ENCODE measurements around the gene SERPINB8.

SERPINB8 gene

DNA sequence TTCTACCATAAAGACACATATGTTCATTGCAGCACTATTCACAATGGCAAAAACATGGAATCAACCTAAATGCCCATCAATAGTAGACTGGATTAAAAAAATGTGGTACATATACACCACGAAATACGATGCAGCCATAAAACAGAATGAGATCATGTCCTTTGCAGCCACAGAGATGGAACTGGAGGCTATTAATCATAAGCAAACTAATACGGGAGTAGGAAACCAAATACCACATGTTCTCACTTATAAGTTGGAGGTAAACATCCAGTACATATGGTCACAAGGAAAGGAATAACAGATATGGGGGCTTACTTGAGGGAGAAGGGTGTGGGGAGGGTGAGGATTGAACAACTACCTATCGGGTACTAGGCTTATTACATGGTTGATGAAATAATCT is 13.1 kb upstream of the SERPINB8 start:
- H3K4me3 ChIP-seq (ENCODE audit: low read length): no peak overlapping the region
- TF ChIP-seq, protein P1, sequence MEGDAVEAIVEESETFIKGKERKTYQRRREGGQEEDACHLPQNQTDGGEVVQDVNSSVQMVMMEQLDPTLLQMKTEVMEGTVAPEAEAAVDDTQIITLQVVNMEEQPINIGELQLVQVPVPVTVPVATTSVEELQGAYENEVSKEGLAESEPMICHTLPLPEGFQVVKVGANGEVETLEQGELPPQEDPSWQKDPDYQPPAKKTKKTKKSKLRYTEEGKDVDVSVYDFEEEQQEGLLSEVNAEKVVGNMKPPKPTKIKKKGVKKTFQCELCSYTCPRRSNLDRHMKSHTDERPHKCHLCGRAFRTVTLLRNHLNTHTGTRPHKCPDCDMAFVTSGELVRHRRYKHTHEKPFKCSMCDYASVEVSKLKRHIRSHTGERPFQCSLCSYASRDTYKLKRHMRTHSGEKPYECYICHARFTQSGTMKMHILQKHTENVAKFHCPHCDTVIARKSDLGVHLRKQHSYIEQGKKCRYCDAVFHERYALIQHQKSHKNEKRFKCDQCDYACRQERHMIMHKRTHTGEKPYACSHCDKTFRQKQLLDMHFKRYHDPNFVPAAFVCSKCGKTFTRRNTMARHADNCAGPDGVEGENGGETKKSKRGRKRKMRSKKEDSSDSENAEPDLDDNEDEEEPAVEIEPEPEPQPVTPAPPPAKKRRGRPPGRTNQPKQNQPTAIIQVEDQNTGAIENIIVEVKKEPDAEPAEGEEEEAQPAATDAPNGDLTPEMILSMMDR (conservative IDR thresholded peaks at IDR 0.05; ENCODE audit: low read length): no peak

DNA sequence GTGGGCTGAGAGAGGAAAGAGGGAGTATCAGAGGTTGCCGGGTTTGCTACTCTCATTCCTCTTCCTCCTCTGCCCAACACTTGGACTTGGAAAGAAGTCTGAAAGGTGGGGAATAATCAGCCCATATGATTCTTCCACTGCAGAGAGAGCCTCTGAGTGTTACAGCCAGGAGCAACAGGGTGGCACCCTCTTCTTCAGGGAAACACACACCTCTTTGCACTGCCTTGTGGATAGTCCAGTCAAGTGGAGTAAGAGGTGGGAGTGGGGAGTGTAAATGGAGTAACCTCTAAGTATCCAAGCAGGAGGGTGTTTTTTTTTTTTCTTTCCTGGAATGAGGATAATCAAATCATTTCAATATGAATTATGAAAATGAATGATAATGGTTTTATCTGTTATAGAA is 9.0 kb upstream of the SERPINB8 start:
- no peak for DNase-seq (ENCODE audit: low read depth)
- H3K4me3 ChIP-seq (ENCODE audit: low read length): no peak overlapping the region
- TF ChIP-seq, protein P1 (conservative IDR thresholded peaks at IDR 0.05; ENCODE audit: low read length): no peak

More for the DNA sequence above, 13.1 kb upstream of the SERPINB8 start:
- peak; percentile 23 for DNase-seq (ENCODE audit: low read depth)

DNA sequence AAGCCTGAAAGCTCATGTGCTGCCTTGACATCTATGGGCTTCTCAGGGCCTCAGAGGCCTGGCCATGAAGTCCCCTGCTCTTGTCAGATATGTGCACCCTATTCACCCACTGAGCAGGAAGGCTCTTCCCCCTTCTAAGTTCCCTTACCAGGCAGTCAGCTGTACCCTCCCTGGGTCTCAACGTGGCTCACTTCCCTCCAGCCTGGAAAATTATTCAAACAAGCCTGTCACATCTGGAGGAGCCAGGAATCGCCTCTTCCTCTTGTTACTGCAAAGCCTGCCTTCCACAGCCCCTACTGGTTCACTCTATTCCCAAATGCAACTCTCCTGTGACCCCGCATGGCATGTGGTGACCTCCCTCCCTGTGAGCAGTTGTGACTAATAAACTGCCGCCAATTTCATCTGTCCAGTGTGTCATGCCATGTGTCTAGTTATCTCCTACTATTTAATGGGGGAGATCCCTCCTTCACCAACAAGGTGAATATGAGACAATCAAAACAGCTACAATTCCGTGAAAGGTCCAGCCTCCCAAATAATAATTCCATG is 8.4 kb upstream of the SERPINB8 start:
- TF ChIP-seq, protein P1 (conservative IDR thresholded peaks at IDR 0.05; ENCODE audit: low read length): no peak
- DNase-seq (ENCODE audit: low read depth): no peak
- no peak overlapping the region for H3K4me3 ChIP-seq (ENCODE audit: low read length)

DNA sequence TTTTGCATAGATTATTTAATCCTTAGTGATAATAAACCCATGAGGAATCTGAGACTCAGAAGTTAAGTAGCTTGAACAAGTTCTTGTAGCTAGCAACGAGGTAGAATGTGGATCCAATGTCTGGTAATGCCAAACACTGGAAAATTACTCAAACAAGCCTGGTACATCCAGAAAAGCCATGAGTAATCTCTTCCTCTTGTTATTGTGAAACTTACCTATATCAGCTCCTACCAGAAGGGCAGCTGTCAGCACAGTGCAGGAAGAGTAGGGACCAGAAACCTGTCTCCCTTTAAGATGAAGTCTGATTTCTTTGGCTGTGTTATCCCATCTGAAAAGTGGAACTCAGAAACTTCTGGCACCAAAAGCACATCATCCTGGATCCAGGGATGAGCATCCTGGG is 7.7 kb upstream of the SERPINB8 start:
- TF ChIP-seq, protein P1 (conservative IDR thresholded peaks at IDR 0.05; ENCODE audit: low read length): no peak
- no peak for DNase-seq (ENCODE audit: low read depth)
- no peak overlapping the region for H3K4me3 ChIP-seq (ENCODE audit: low read length)

DNA sequence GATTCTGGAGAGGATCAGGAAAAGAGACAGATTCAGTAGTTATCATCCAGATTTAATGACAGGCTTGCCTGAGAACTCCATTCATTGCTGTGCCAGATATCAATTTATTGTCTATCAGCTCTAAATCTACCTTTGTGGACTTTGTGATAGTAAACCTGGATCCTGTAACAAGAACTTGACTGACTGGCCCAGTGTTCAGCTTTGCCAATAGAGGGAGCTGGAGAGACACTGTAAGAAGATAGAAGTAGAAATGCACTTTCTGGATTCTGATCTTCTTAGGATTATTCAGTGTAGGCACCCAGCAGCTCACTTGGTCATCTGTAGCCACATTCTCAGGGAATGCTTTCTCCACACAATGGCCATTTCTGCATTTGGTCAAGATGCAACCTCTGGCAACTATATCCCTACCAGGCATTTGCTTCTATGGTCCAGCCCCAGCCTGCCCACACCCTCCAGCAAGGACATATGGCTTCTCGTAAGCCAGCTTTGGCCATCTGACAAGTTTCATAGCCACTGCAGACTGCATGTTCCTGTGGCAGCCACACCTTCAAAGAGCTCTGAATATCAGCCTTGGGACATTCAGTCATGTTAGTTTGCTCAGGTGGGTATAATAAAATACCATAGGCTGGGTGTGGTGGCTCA is 6.1 kb upstream of the SERPINB8 start:
- no peak overlapping the region for H3K4me3 ChIP-seq (ENCODE audit: low read length)
- TF ChIP-seq, protein P1 (conservative IDR thresholded peaks at IDR 0.05; ENCODE audit: low read length): peak; percentile 97
- peak; percentile 76 for DNase-seq (ENCODE audit: low read depth)

DNA sequence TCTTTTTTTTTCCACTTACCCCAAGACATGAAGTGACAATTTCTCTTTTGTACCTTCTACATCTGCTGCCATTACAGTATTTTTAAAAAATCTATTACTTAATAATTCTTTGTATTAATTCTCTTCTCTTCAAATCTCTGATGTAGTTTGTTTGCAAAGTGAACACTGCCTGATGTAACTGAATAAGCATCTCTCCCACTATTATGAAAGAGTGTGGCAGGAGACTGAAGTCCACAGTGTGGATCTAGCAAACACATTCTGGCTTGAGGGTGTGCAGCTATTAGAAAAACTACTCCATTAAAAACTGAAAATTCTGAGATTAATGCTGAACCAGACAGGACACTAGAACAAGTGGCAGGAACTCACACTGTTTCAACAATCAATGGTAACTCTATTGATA is 5.0 kb upstream of the SERPINB8 start:
- TF ChIP-seq, protein P1 (conservative IDR thresholded peaks at IDR 0.05; ENCODE audit: low read length): no peak
- no peak overlapping the region for H3K4me3 ChIP-seq (ENCODE audit: low read length)

DNA sequence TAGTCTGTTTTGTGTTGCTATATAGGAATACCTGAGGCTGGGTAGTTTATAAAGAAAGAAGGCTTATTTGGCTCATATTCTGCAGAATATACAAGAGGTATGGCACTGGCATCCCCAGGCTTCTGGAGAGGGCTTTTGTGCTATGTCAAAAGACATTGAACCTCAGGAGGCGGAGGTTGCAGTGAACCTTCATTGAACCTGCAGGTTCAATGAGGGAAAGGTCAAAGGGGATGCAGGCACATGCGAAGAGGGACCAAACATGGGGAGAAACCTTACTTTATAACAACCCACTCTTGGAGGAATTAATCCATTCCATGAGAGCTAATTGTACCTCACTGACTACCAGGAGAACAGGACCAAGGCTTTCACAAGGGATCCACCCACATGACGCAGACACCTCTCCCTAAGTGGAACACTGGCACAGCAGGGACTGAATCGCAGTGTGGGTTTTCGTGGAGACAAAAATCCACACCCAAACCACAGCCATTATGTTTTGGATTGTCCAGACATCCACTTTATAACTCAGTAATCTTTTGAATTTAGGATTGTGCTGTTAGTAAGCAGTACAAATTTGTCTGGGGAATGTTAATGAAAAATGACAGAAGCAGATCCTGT is 4.1 kb upstream of the SERPINB8 start:
- H3K4me3 ChIP-seq (ENCODE audit: low read length): no peak overlapping the region
- no peak for DNase-seq (ENCODE audit: low read depth)
- TF ChIP-seq, protein P1 (conservative IDR thresholded peaks at IDR 0.05; ENCODE audit: low read length): no peak

More for the DNA sequence above, 5.0 kb upstream of the SERPINB8 start:
- no peak for DNase-seq (ENCODE audit: low read depth)
